IMR-90 (cell line): ENCODE data around the gene PADI6. TPM values are rescaled to one million over a fixed set of nuclear protein-coding genes. Genes with fewer than 3 reads are reported as not detected.

Experiments used
- polyA plus RNA-seq, 3 experiments: library from polyadenylated mRNA; depleted of rRNA; stranded (reverse); fragments of >200 nt; gene quantifications; 2 replicates each; pipeline ENCODE4 v1.2.3, GENCODE V29; 2012; ENCODE audit warnings: low replicate concordance in 1 of 3
- total RNA-seq: library from RNA; depleted of rRNA; stranded (reverse); fragments of >200 nt; gene quantifications from 2 replicates; pipeline ENCODE4 v1.2.3, GENCODE V29; 2012
- TF ChIP-seq, protein P1 (sequence below): conservative IDR thresholded peaks from 2 replicates; pipeline ENCODE4 v1.5.1; 2012; ENCODE audit warnings: mild to moderate bottlenecking, low read depth, low read length, improper control_type of control experiment

PADI6 gene
- total and polyA plus RNA-seq, 2 of the 4 experiments (the other 2 are of a cell fraction) = not detected

DNA sequence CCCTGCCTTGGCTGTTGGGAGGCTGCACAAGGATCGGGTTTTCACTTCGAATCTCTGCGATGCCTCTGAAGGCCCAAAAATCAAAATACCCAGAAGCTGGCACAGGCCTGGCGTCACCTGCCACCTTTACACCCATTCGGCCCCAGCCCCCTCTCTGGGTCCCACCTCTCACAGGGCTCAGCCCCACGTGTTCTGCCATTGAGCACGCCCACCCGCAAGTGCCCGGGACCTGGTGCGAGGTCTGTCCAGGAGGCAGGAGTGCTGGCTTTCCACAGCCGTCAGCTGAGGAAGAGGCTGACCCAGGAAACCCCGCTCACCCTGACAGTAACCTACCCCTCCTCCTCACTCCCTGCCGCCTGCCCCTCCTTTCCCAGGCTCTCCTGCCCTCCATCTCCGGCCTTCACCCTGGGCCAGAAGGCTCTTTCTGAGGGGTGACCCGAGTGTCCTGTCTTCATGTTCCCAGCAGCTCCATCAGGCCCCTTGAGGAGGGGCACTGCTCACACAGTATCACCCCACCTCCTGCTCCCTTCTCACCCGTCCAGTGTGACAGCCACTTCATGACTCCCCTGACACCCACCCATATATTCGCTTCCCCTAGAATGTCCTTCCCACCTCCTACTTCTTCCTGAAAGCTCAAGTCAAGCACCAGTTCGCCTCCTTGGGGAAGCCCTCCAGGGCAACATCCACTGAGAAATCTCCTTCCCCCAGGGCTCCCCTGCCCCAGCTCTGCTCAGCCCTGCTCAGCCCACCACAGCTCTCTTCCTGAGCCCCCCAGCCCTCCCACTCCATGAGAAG is 54.0 kb downstream of the PADI6 start (continued):
- TF ChIP-seq, protein P1, sequence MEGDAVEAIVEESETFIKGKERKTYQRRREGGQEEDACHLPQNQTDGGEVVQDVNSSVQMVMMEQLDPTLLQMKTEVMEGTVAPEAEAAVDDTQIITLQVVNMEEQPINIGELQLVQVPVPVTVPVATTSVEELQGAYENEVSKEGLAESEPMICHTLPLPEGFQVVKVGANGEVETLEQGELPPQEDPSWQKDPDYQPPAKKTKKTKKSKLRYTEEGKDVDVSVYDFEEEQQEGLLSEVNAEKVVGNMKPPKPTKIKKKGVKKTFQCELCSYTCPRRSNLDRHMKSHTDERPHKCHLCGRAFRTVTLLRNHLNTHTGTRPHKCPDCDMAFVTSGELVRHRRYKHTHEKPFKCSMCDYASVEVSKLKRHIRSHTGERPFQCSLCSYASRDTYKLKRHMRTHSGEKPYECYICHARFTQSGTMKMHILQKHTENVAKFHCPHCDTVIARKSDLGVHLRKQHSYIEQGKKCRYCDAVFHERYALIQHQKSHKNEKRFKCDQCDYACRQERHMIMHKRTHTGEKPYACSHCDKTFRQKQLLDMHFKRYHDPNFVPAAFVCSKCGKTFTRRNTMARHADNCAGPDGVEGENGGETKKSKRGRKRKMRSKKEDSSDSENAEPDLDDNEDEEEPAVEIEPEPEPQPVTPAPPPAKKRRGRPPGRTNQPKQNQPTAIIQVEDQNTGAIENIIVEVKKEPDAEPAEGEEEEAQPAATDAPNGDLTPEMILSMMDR = no peak
